CD14-positive monocyte (primary cell): ENCODE data around the gene CYBB. TPM values are rescaled to one million over a fixed set of nuclear protein-coding genes. Genes with fewer than 3 reads are reported as not detected.

ENCODE experiments used
- DNase-seq, 3 donors: peaks; one replicate each; pipeline ENCODE4 v3.0.0-alpha.2; 2011 to 2022
- H2AFZ ChIP-seq: 2 replicates; pipeline ENCODE4 v1.6.0; 2012; ENCODE audit warnings: mild to moderate bottlenecking, low read depth, low read length, inconsistent platforms; ENCODE audit not compliant: insufficient read depth, poor library complexity, severe bottlenecking
- H3K27ac ChIP-seq, 2 donors: 1 replicate in 1 of 2; 2 replicates in 1 of 2; pipeline ENCODE4 v1.5.1; 2012 to 2013; ENCODE audit warnings: low read length in 2 of 2, control low read depth in 1 of 2, inconsistent platforms in 1 of 2, low read depth in 1 of 2, mild to moderate bottlenecking in 1 of 2
- H3K27me3 ChIP-seq, 2 donors: one replicate each; pipeline versions ENCODE4 v1.6.0 to v1.6.1; 2011 to 2013; ENCODE audit warnings: low read length in 2 of 2; ENCODE audit not compliant: control insufficient read depth in 2 of 2, insufficient read depth in 2 of 2
- H3K36me3 ChIP-seq, 2 donors: replicated peaks in 1 of 2; 1 replicate in 1 of 2; 2 replicates in 1 of 2; pipeline versions ENCODE4 v1.5.1 to v1.6.1; 2012 to 2013; ENCODE audit warnings: low read length in 2 of 2, control low read depth in 1 of 2, inconsistent platforms in 1 of 2, mild to moderate bottlenecking in 1 of 2; ENCODE audit not compliant: insufficient read depth in 2 of 2, control insufficient read depth in 1 of 2
- H3K4me1 ChIP-seq, 2 donors: 1 replicate in 1 of 2; 2 replicates in 1 of 2; pipeline versions ENCODE4 v1.5.1 to v1.6.1; 2012 to 2013; ENCODE audit warnings: low read length in 2 of 2, control low read depth in 1 of 2, inconsistent platforms in 1 of 2, mild to moderate bottlenecking in 1 of 2, moderate library complexity in 1 of 2; ENCODE audit not compliant: insufficient read depth in 2 of 2, control insufficient read depth in 1 of 2
- H3K4me2 ChIP-seq: replicated peaks from 2 replicates; pipeline ENCODE3; 2012; ENCODE audit warnings: low read length, moderate library complexity, mild to moderate bottlenecking; ENCODE audit not compliant: poor library complexity, severe bottlenecking; ENCODE audit errors: extremely low read depth
- H3K4me3 ChIP-seq, 3 experiments: fragments of 200-600 bp in 1 of 3; sonication (generic) in 1 of 3; replicated peaks in 1 of 3; 1 replicate in 2 of 3; 2 replicates in 1 of 3; pipeline ENCODE4 v1.5.1; 2011 to 2013; ENCODE audit warnings: low read length in 3 of 3, mild to moderate bottlenecking in 3 of 3, control low read depth in 2 of 3, low read depth in 2 of 3, inconsistent platforms in 1 of 3, moderate library complexity in 1 of 3
- H3K79me2 ChIP-seq: 2 replicates; pipeline ENCODE4 v1.6.0; 2012; ENCODE audit warnings: mild to moderate bottlenecking, control low read depth, inconsistent platforms, low read length, moderate library complexity; ENCODE audit not compliant: insufficient read depth
- H3K9ac ChIP-seq: 2 replicates; pipeline ENCODE4 v1.6.0; 2017; ENCODE audit warnings: low read length, mild to moderate bottlenecking; ENCODE audit not compliant: insufficient read depth, poor library complexity, severe bottlenecking
- H3K9me3 ChIP-seq, 2 donors: replicated peaks in 1 of 2; 1 replicate in 1 of 2; 2 replicates in 1 of 2; pipeline versions ENCODE4 v1.5.1 to v1.6.1; 2012 to 2013; ENCODE audit warnings: low read length in 2 of 2, control low read depth in 1 of 2; ENCODE audit not compliant: control insufficient read depth in 1 of 2, insufficient read depth in 1 of 2
- H4K20me1 ChIP-seq: 2 replicates; pipeline ENCODE4 v1.6.0; 2012; ENCODE audit warnings: mild to moderate bottlenecking, low read length, control low read depth, moderate library complexity; ENCODE audit not compliant: insufficient read depth
- H3K27ac Mint-ChIP-seq, 7 donors: one replicate each; pipeline ENCODE4 v1.8.0; 2020; ENCODE audit warnings: mild to moderate bottlenecking in 7 of 7, mixed read lengths in 7 of 7, moderate library complexity in 6 of 7, inconsistent platforms in 2 of 7
- H3K27me3 Mint-ChIP-seq, 3 donors: one replicate each; pipeline ENCODE4 v1.8.0; 2021 to 2022; ENCODE audit warnings: low read depth in 3 of 3, mild to moderate bottlenecking in 3 of 3, mixed read lengths in 3 of 3, moderate library complexity in 3 of 3, inconsistent platforms in 1 of 3
- H3K36me3 Mint-ChIP-seq, 2 donors: one replicate each; pipeline ENCODE4 v1.8.0; 2020; ENCODE audit warnings: mixed read lengths in 2 of 2, inconsistent platforms in 1 of 2, mild to moderate bottlenecking in 1 of 2
- H3K4me1 Mint-ChIP-seq: one replicate; pipeline ENCODE4 v1.8.0; 2020; ENCODE audit warnings: mild to moderate bottlenecking, mixed read lengths
- H3K4me3 Mint-ChIP-seq, 2 donors: one replicate each; pipeline ENCODE4 v1.8.0; 2020; ENCODE audit warnings: mild to moderate bottlenecking in 2 of 2, mixed read lengths in 2 of 2, moderate library complexity in 1 of 2
- H3K9me3 Mint-ChIP-seq, 7 donors: one replicate each; pipeline ENCODE4 v1.8.0; 2020 to 2022; ENCODE audit warnings: mixed read lengths in 7 of 7, mild to moderate bottlenecking in 6 of 7, moderate library complexity in 6 of 7, inconsistent platforms in 2 of 7
- WGBS: methylation state at CpG from one replicate; pipeline ENCODE4 v1.1.5; 2013; ENCODE audit warnings: missing lambda C conversion rate; ENCODE audit not compliant: insufficient coverage; 5-methylcytosine and 5-hydroxymethylcytosine counted together
- intact Hi-C, 2 donors: fragments of 100-400 bp; cut with micrococcal nuclease; formaldehyde crosslinking; loops; one replicate each; pipeline versions ENCODE4 v1.15.0 to v1.15.1; 2023
- polyA plus RNA-seq, 3 donors: library from polyadenylated mRNA; depleted of rRNA in 1 of 3; unstranded in 2 of 3; stranded (reverse) in 1 of 3; fragments of 300-500 nt in 2 of 3; fragments of >200 nt in 1 of 3; fragmentation: Illumina TruSeq in 2 of 3; gene quantifications; 1 replicate in 2 of 3; 2 replicates in 1 of 3; pipeline ENCODE4 v1.2.3, GENCODE V29; 2012 to 2021
- TF ChIP-seq, protein P1 (sequence below): fragments of 200-600 bp; IDR thresholded peaks from one replicate; pipeline ENCODE4 v1.8.0; 2022; ENCODE audit warnings: antibody characterized with exemption, mild to moderate bottlenecking

CYBB gene
- polyA plus RNA-seq, 3 donors = 328 to 851 (median 842) TPM

DNA sequence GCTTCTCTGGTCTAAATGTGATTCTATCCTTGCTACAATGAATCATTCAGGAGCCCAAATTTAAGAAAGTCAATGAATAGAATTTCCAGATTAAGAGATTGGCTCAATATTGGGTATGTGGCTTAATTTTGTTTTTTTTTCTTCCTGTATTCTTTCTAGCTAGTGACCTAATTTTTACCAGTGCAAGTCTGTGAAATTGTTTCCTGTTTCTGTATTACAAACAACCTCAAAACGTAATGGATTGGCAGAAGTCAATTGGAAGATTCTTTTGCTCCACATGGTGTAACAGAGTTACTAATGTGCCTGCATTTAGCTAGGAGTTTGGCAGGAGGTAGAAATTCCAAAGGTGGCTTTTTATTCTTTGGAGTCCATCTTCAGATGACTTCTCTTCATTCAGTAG is 49.9 kb downstream of the CYBB start:
- no CpG with 5 or more reads among the region's 1 CpG for WGBS
- H3K4me3 ChIP-seq = no peak overlapping the region
- H3K27ac ChIP-seq = no peak overlapping the region
- H3K79me2 ChIP-seq = no peaks in the 10 kb centered on the region
- H3K9ac ChIP-seq = no peak overlapping the region
- Mint-ChIP-seq H3K36me3 (no peaks in the 10 kb centered on the region), H3K27ac (peak overlapping the region in 2 of 7 donors; percentile 19 to 30), H3K9me3 (peaks cover 0 to 1% (median 0%) of the 10 kb centered on the region in 7 donors), H3K27me3 (peaks cover 0 to 9% (median 0%) of the 10 kb centered on the region in 3 donors), H3K4me1 (peaks cover 22% of the 10 kb centered on the region), H3K4me3 (no peak overlapping the region)
- intact Hi-C loops = loop anchor here (5.0 to 10.0 kb wide), 2 partner anchors 82 to 85 kb away; no protein-coding TSS in a partner anchor
- no peak overlapping the region for H3K4me2 ChIP-seq
- no peaks in the 10 kb centered on the region for H3K36me3 ChIP-seq
- DNase-seq = peak in 1 of 3 donors; percentile 18
- TF ChIP-seq, protein P1, sequence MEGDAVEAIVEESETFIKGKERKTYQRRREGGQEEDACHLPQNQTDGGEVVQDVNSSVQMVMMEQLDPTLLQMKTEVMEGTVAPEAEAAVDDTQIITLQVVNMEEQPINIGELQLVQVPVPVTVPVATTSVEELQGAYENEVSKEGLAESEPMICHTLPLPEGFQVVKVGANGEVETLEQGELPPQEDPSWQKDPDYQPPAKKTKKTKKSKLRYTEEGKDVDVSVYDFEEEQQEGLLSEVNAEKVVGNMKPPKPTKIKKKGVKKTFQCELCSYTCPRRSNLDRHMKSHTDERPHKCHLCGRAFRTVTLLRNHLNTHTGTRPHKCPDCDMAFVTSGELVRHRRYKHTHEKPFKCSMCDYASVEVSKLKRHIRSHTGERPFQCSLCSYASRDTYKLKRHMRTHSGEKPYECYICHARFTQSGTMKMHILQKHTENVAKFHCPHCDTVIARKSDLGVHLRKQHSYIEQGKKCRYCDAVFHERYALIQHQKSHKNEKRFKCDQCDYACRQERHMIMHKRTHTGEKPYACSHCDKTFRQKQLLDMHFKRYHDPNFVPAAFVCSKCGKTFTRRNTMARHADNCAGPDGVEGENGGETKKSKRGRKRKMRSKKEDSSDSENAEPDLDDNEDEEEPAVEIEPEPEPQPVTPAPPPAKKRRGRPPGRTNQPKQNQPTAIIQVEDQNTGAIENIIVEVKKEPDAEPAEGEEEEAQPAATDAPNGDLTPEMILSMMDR = no peak
- peaks cover 0 to 3% of the 10 kb centered on the region in 2 donors for H3K27me3 ChIP-seq
- no peaks in the 10 kb centered on the region for H3K9me3 ChIP-seq
- H3K4me1 ChIP-seq = peaks cover 8 to 18% of the 10 kb centered on the region in 2 donors
- H2AFZ ChIP-seq = no peak overlapping the region
- H4K20me1 ChIP-seq = no peaks in the 10 kb centered on the region

DNA sequence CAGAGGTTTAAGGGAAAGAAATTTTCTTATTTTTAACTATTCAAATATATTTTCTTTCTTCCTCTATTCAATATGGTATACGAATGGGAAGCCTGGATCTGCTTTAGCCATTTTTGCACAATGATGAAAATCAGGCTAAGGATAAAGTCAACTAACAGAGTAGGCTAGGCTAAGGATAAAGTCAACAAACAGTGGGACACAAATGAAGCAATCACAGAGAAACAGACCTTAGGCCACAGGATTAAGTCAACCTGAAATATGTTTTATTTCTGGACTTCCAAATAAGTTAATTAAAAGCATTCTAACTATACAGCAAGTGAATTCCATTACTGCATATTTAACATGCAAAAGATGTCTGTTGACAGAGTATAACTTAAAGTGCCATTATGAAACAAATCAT is 50.5 kb downstream of the CYBB start:
- Mint-ChIP-seq H3K4me1 (peaks cover 15% of the 10 kb centered on the region), H3K36me3 (no peaks in the 10 kb centered on the region), H3K27ac (no peak overlapping the region), H3K27me3 (peaks cover 0 to 9% (median 0%) of the 10 kb centered on the region in 3 donors), H3K9me3 (peaks cover 0 to 1% (median 0%) of the 10 kb centered on the region in 7 donors), H3K4me3 (no peak overlapping the region)
- Histone ChIP-seq H3K4me2 (no peak overlapping the region), H4K20me1 (no peaks in the 10 kb centered on the region), H3K27me3 (peaks cover 0 to 3% of the 10 kb centered on the region in 2 donors), H2AFZ (no peak overlapping the region), H3K79me2 (no peaks in the 10 kb centered on the region), H3K4me3 (no peak overlapping the region), H3K4me1 (peaks cover 3 to 11% of the 10 kb centered on the region in 2 donors), H3K9ac (no peak overlapping the region), H3K27ac (no peak overlapping the region), H3K9me3 (no peaks in the 10 kb centered on the region), H3K36me3 (no peaks in the 10 kb centered on the region)
- TF ChIP-seq, protein P1 = no peak
- intact Hi-C loops = no loop called here
- no peak for DNase-seq
- WGBS = no CpG with 5 or more reads among the region's 1 CpG
